GM04503 (cell line): ENCODE results near the gene TSC22D3.
"Not testable (repeated sequence)": the region's sequence is repeated elsewhere in the genome, so short reads cannot be mapped to it uniquely, and the experiment has no call there.

Experiments used
- DNase-seq: peaks from one replicate; pipeline ENCODE4 v3.0.0-alpha.2; 2012; ENCODE audit warnings: low read depth

Gene TSC22D3

GRCh38 chrX:107682256-107682655, 93.3 kb downstream of the TSC22D3 start:
- DNase-seq: no peak

GRCh38 chrX:107678957-107679740, 96.4 kb downstream of the TSC22D3 start:
- DNase-seq: no peak

- no peak for DNase-seq
Measured at GRCh38 chrX:107677909-107678308, 97.7 kb downstream of the TSC22D3 start.

GRCh38 chrX:107677501-107677901, 98.1 kb downstream of the TSC22D3 start:
- DNase-seq: no peak

GRCh38 chrX:107676559-107677378, 98.8 kb downstream of the TSC22D3 start:
- peak; percentile 68 for DNase-seq

GRCh38 chrX:107675823-107676555, 99.6 kb downstream of the TSC22D3 start:
- no peak for DNase-seq

- no peak for DNase-seq
Measured at GRCh38 chrX:107675365-107675654, 100.3 kb downstream of the TSC22D3 start.

GRCh38 chrX:107674480-107675364, 100.9 kb downstream of the TSC22D3 start:
- DNase-seq: no peak

- no peak for DNase-seq
Measured at GRCh38 chrX:107673933-107674479, 101.6 kb downstream of the TSC22D3 start.

- DNase-seq: no peak
Measured at GRCh38 chrX:107673431-107673830, 102.2 kb downstream of the TSC22D3 start.

- no peak for DNase-seq
Measured at GRCh38 chrX:107672955-107673378, 102.6 kb downstream of the TSC22D3 start.

- not testable (repeated sequence) for DNase-seq
Measured at GRCh38 chrX:107671256-107671655, 104.3 kb downstream of the TSC22D3 start.

- DNase-seq: no peak
Measured at GRCh38 chrX:107669885-107670628, 105.5 kb downstream of the TSC22D3 start.

GRCh38 chrX:107669261-107669660, 106.3 kb downstream of the TSC22D3 start:
- no peak for DNase-seq

GRCh38 chrX:107668710-107669109, 106.9 kb downstream of the TSC22D3 start:
- DNase-seq: not testable (repeated sequence)

- DNase-seq: no peak
Measured at GRCh38 chrX:107667426-107667825, 108.2 kb downstream of the TSC22D3 start.

GRCh38 chrX:107666931-107667330, 108.7 kb downstream of the TSC22D3 start:
- no peak for DNase-seq
